GM23248 (cell line): Measurements from ENCODE around the gene DNASE1L1.

Experiments used
- EZH2 ChIP-seq: fragments of 200-600 bp; sonication (generic); IDR thresholded peaks from 2 replicates; pipeline ENCODE4 v1.6.1; 2018; ENCODE audit warnings: antibody characterized with exemption, mild to moderate bottlenecking; ENCODE audit not compliant: insufficient read depth, poor library complexity, severe bottlenecking
- EZH2phosphoT487 ChIP-seq: fragments of 200-600 bp; sonication (generic); IDR thresholded peaks from 2 replicates; pipeline ENCODE4 v1.6.1; 2018; ENCODE audit warnings: antibody characterized with exemption, moderate library complexity, mild to moderate bottlenecking, low read depth; ENCODE audit not compliant: insufficient read depth

GRCh38 chrX:154352012-154352401 is 57.0 kb downstream of the DNASE1L1 start:
- no peak for TF ChIP-seq EZH2
- TF ChIP-seq EZH2phosphoT487, result no peak
